Measurements from ENCODE around the gene EAF1.

DNA sequence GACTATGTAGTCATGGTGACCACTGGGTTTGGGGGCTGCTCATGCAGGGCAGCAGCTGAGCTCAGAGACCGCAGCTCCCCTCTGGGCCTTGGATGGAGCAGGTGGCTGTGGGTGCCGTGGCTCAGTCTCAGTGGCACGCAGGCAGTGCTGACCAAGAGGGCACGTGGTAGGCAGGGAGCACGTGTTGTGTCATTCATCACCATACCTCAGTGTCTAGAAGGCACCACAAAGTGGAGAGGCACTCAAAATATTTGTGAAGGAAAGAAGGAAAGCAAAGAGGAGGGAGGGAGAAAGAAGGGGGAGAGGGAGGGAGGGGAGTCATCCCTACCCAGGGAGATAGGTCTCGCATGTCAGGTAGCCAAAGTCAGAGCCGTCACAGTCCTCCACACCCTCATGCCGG, 26.1 kb downstream of the EAF1 start:
- TF ChIP-seq, protein P1, sequence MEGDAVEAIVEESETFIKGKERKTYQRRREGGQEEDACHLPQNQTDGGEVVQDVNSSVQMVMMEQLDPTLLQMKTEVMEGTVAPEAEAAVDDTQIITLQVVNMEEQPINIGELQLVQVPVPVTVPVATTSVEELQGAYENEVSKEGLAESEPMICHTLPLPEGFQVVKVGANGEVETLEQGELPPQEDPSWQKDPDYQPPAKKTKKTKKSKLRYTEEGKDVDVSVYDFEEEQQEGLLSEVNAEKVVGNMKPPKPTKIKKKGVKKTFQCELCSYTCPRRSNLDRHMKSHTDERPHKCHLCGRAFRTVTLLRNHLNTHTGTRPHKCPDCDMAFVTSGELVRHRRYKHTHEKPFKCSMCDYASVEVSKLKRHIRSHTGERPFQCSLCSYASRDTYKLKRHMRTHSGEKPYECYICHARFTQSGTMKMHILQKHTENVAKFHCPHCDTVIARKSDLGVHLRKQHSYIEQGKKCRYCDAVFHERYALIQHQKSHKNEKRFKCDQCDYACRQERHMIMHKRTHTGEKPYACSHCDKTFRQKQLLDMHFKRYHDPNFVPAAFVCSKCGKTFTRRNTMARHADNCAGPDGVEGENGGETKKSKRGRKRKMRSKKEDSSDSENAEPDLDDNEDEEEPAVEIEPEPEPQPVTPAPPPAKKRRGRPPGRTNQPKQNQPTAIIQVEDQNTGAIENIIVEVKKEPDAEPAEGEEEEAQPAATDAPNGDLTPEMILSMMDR (IDR thresholded peaks at IDR 0.05), result no peak
- TF ChIP-seq POLR2A (IDR thresholded peaks at IDR 0.05), result no peak

Measured in lower leg skin (tissue), 3 donors.